AML-193 (cell line): ENCODE measurements around the gene TMEM178A.

Source experiments
- DNase-seq, 2 experiments: peaks; one replicate each; lab custom pipeline; 2025; lab: John Stamatoyannopoulos, UW

The TMEM178A gene

DNA sequence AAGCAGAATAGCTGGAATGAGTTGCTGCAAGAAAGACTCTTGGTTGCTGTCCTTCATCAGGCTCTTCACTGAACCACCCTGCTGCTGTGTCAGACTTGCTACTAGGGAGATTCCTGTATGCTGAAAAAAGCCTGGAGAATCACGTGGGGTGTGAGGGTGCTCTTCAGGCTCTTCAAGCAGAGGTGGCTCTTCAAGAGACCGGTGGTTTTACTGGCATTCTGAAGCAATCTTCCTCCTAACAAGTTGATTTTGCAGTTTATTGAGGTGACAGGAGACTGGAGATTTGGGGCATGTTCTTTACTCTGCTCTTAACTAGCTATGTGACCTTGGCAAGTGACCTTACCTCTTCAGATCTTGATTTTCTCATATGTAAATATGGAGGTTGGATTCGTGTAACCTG is 14.1 kb downstream of the TMEM178A start:
- no peak for DNase-seq

DNA sequence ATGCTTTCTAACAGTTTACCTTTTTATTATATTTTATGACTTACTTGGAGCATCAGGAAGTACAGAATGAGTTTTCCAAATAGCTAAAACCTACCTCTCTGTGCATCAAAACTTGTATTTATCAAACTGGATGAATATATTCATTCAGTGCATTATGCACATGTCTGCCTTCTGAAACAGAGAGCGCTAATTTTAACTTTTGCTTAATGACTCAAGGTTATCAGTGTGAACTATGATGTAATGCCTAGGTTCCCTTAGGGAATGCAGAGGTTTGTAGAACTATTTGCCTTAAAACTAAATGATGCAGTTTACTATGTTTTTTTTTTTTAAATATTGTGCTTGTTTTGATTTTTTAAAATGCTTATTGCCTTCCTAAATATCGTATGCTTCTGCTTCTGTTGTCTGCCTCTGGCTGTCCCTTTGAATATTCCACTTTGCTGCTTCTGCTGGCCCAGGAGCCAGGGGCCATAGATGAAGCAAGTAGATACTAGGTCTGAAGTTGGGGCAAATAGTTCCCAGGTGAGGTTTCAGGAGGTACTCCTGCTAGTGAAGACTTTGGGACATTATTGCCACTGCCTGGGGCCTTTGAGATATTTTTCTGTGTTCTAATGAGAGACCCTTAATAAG is 16.5 kb downstream of the TMEM178A start:
- DNase-seq, result no peak

DNA sequence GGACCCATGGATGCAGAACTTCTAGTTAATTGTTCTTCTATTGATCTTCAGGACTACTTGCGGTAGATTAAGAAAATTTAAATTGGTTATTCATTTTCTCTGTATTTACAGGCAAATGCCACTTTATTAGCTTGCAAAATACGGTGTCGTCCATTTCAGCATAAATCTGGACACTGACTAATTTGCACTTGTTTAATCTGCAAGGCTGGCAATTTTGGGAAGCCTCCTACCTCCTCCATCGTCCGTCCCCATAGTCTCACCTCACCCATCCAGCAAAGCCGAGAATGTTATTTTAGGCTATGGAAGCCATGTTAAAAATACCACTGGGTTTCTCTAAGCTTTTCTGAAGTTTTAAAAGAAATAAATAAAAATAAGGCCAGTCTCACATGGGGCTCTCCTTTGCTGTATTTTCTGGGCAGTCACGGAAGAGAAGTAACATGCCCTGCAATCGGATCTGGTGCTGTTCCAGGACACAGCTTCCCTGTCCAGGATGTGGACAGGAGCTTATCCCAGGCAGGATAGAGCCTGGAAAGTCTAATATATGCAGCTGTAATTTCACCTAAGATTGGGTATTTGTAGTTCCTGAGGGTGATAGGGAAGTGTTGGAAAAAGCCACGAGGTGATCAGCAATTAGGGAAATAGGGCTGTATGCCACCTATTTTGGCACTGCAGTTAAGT is 17.4 kb downstream of the TMEM178A start:
- DNase-seq, result no peak

DNA sequence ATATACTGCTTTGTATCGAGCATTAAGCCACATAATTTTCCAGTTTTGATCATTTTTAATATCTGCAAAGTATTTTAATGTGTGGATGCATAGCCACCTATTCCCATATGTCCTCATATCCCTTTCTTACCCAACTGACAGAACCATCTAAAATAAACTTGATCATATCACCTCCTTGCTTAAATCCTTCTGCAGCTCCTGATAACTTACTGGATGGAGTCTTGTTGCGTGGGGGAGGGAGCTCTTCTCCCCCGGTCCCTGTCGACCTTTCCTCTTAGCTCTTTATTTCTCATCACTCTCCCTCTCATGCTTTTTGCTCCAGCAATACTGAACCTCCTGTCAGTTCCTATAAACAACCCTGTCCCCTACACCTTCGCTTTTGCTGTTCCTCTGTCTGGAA is 18.7 kb downstream of the TMEM178A start:
- no peak for DNase-seq

DNA sequence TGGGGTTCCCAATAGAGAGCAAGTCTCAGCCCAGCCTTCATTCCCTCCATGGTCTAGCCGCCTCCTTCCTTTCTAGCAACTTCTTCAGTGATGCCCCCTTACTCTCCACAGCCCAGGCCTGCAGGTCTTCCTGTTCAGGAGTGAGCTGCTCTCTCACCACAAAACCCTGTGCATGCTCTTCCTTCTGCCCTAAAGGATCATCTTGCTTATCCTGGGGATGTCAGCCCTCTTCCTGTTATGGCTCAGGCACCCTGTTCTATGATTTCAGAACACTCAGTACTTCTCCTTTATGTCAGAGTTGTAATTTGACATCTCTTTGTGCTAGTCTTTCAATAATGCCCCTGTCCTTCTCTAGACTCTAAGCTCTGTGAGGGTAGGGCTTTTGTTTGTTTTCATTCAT is 19.4 kb downstream of the TMEM178A start:
- DNase-seq, result peak; percentile 5 to 30

DNA sequence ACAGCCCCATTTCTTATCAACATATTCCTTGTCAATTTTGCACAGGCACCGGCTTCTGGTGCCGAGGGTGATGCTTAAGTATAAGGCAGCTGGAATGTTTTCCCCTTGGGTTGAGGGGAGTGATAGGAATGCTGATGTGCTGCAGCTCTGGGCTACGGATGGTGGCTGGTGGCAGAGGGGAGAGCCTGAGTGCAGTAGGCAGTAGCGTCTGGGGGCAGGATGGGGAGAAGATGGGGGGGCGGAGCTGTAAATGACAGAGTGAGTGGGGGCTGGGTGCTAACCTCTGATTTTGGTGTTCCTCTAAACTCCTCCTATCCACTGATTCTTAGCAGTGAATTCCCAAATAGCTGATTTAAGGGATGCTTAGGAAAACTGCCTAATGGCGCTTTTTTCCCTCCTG is 20.7 kb downstream of the TMEM178A start:
- DNase-seq, result no peak

DNA sequence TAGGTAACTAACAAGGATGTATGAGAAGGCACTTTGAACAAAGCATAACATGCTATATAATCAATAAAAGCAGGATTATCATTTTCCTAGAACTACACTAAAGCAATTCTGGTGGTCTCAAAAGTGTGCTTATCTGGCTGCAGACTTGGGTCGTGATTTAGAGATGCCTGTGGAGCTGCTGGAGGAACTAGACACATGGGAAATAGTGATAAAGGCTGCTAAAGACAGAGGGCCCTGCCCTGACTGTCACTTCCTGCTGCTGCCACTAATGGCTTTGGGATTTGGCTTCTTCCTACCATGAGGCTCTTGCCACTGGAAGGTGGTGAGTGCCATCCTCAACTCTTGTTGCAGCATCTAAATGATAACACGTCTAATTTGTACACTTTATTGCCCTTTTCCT is 22.5 kb downstream of the TMEM178A start:
- no peak for DNase-seq

DNA sequence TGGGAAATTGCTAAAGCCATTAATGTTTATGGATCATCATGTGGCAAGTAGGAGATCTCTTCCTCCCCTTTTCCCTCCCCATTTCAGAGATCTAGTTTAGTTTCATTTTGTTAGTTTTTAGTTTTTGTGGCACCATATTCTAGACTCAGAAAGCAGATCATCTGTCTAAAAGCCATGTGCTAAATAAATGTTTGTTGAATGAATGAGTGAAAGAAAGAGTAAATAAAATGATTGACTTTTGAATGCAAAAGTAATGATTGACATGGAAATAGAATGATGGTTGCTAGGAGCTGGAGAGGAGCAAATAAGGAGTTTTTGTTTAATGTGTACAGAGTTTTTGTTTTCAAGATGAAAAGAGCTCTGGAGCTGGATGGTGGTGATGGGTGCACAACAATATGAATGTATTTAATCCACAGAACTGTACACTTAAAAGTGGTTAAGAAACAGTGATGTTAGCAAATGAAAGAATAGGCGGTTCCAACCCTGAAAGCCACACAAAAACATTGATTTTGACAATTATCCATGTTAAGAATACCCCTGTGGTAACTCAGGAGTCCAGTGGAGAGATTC is 23.6 kb downstream of the TMEM178A start:
- no peak for DNase-seq

DNA sequence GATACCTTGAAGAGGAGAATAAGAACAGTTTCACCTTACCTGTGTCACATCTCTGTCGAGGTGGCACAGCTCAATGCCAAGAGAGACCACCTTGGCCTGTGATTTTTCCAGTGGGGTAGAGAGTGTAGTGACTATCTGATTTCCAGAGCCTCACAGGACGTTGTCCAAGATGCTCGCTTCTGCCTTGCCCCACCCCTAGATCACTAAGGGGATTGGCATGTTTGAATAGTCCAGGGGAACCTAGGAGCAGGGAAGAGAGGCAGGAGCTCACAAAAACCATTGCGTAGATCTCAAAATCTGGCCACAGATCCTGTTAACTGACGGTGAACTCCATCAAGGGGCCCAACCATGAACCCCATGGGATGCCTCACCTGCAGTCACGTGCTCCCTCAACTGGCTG is 24.2 kb downstream of the TMEM178A start:
- DNase-seq, result no peak

DNA sequence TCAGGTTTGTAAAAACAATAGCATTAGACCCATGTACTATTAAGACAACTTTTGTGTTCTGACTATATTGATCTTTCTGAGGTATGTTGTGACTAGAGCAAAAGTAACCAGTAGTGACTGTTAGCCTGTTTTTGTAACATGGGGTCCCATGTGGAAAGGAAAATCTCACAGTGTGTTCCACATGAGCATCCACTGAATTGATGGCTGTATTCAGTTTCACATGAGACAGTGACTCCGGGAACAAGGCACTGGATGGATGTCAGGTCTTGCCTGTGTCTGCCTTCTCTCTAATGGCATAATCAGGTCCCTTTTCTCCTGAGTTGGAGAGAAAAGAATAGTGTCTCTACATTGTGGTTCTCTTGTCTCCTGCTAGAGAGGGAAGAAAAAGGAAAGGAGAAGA is 27.5 kb downstream of the TMEM178A start:
- no peak for DNase-seq

DNA sequence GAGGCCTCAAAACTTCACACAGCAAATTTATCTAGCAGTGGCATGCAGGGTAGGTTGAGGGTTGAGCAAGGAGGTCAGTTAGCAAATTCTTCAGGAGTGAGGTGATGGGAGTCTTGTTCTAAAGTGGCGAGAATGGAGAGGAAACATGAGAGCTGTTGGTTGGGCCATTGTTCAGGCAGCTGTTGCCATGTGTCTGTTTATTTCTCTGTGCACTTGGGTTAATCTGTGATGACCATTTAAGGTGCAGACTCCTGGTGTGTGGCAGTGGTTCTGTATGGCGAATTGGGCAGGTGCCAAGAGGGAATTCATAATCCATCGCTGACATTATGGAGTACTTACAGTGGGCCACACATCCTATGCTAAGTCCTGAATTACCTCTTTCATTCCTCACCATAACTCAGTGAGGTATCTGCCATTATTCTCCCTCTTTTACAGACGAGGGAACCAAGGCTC is 30.4 kb downstream of the TMEM178A start:
- DNase-seq, result no peak

DNA sequence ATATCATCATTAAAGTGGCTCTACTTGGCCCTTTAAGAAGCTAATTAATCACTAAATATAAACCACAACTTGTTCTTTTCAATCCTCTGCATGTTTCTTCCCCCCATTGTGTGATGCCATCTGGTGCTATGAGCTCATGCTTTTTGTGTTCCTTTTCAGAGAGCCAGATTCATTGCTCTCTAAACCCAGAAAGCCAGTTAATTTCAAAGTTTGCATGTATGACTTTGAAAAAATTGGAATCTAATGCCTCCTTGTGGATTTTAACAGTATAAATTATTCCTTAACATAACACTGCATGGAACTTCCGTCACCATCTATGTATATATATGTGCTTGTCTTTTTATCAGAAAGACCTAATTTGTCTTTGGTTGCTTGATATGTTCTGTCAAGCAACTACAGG is 31.1 kb downstream of the TMEM178A start:
- peak; percentile 7 to 22 for DNase-seq

DNA sequence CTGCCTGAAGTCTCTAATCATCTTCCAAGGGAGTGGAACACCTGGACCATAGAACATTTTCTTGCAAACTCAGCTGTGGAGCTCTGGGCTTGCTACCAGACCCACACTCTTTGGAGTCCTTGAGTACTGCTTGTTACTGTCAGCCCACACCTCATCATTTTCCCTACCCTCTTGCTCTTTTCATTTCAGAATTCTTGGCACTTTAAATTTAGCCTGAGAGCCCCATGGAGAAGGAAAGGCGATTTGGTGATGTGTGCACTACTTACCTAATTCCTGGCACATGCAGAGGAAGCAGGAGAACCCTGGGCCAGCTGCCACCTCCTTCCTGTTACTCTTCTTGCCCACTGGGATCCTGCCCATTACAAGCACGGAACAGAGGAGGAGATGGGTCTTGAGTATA is 31.7 kb downstream of the TMEM178A start:
- no peak for DNase-seq

DNA sequence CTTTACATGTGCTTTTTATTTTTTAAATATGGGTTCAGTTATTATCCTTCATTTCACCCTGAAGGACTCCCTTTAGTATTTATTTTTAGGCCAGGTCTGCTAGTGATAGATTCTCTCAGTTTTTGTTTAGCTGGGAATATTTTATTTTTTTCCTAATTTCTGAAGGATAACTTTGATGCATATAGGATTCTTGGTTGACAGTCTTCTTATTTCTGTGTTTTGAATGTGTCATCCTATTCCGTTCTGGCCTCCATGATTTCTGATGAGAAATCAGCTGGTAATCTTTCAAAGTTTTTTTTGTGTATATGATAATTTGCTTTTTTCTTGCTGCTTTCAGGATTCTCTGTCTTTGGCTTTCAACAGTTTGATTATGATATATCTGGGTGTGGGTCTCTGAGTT is 35.4 kb downstream of the TMEM178A start:
- DNase-seq, result no peak

DNA sequence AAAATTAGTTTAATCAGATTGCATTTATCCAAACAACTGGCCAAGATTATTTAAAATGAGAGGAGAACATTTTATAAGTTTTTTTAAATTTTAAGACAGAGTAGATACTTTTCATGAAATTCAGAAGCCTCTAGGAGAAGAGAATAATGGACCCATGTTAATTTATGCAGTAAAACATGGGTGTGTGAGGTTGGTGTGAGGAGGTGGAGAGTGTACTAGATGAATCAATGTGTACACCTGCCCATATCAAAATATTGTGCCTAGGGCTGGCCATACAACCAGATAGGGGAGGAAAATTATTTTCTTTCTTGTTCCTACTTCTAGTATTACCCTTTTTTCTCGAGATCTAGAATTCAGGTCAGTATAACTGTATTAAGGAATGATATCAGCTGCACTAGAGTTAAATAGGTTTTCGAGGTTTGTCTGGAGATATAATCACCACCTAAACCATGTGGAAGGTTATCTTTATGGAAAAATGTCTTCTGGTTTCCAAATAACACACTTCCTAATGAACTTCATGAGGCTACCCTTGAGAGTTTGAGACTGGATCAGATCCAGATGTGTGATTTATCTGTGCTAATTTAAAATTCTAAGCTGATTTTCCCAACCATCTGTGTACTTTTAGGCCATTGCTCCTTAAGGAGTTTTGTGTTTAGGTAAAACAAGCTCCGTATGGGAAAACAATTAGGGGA is 37.6 kb downstream of the TMEM178A start:
- DNase-seq, result no peak

DNA sequence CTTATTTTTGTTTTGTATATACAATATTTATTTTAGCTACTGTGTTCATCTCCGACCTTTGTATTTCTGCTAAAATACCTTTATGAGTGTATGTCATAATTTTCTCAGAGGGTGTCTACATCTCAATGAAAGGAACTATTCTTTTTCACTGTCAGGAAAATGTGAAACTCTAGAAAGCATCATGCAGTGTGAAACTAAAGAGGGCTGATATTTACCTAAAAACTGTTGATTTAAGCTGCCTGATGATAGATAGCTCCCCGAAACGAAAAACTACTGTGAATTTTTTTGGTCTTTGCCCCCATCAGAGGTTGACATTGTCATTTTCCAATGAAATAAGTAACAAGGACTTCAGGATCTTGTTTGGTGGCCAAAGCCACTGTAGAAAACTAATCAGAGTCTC is 38.8 kb downstream of the TMEM178A start:
- no peak for DNase-seq

DNA sequence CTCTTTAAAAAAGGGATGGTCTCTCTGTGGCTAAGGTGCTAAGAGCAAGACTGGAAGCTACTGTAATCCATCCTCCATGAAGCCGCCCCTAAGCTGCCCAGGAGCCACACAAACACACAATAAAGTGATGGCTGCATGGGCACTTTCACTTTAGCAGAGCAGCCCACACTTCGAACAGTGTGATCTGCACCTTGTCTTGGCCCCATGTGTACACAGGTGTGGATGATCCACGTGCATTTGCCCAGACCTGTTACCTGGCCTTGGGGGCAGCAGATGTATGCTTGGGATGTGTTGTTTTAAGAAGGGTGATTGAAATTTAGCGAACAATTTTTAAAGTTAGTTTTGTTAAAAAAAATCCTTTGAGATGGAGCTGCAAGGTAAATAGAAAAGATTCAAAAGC is 39.9 kb downstream of the TMEM178A start:
- DNase-seq, result no peak

DNA sequence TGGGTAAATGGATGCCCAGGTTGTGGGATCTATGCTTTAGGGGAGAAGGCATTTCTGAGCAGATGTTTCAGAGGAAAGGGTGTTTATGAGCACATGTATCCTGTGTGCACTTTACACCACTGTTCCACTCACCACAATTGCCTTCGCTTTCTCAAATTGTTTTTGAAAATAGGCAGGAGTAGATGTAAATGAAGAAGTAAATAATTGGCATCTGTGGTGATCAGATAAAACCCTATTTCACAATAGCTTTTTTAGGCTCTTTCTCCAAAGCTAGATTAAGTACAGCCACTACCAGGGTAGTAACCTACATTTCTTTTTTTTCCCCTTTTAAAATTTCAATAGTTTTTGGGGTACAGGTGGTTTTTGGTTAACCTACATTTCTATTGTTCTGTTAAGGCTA is 40.6 kb downstream of the TMEM178A start:
- DNase-seq, result no peak

DNA sequence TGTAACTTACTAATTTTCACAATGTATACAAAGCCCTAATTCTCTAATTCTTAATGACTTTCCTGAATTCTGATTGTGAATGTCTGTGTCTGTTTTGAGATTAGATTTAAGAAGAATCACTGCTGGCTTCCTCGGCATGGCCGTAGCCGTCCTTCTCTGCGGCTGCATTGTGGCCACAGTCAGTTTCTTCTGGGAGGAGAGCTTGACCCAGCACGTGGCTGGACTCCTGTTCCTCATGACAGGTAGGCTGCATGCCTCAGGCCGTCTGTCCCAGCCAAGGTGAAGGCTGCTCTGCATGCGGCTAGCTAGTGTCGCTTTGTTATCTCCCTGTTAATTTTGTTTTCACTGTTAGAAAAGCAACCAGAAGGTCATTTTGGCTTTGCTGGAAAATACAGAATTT is 41.2 kb downstream of the TMEM178A start:
- no peak for DNase-seq

DNA sequence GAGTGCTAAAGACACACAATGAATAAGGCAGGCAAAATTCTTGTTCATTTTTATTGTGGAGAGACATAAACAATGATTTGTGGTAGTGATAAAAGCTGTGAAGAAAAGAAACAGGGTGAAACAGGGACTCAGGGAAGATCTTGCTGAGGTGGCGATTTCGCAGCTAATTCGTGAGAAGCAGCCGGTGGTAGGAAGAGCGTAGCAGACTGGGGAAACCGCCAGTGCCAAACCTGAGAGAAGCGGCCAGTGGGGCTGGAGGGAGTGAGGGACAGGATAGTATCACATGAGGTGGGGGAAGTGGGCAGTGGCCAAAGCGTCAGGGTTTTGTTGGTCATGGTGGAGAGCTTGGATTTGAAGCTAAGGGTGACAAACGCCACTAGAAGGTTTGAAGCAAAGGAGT is 42.3 kb downstream of the TMEM178A start:
- DNase-seq, result no peak

DNA sequence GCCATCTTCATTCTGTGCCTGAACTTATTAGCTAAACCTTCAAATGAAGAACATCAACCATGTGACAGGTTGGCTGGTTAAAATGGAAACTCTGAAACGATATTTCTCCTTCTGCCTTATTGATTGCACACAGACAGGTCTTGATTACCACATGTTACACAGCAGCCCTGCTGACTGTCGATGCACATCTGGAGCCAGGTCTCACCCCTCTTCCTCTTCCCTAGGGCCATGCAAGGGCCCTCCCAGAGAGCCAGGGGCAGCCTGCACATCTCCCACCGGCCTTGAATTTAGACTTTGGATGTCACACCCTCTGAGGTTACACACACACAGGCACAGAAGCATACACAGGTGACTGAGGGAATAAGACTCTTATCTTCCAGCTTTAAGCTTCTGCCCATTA is 45.1 kb downstream of the TMEM178A start:
- DNase-seq, result no peak

DNA sequence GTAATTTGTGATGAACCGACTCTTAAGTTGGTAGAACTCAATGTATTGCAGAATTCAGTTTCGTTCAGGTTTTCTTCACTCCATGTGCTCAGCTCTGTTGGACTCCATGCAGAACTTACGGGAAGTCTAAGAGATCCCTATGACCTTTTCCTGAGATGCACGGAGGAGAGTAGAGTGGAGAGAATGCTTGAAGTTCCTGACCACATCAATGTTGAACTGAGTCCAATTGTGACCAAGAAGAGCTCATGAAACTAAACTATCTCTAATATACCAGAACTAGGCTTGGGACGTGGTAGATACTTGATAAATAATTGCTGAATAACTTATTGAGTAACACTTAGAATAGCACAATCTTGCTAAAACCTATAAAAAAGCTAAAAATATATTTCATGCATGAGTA is 47.2 kb downstream of the TMEM178A start:
- DNase-seq, result no peak

DNA sequence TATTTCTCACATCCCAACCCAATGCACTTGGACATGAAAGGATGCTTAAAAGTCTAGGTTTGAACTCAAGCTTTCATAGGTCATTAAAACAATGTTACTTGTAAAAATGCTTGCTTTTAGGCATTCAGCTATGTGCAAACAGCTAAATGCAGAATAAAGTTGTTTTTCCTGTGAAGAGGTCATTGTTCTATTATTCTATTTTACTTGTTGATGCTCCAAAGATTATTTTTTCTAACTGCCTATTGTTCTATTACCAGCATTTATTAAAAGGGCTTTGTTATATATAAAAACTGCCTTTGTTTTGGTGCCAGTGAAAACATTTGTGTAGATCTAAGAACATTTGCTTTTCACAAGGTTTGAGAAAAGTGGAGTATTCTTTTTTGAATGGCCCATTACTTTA is 49.4 kb downstream of the TMEM178A start:
- DNase-seq, result no peak
